Mucosa of descending colon (tissue), 3 donors: ENCODE results near the gene PTGDS. TPM values are rescaled to one million over a fixed set of nuclear protein-coding genes. Genes with fewer than 3 reads are reported as not detected.

ENCODE experiments used
- ATAC-seq: fragments of 200-7000 bp; cut with Tn5 transposase; one replicate; pipeline ENCODE4 v1.9.1; 2020; ENCODE audit warnings: mild to moderate bottlenecking, moderate library complexity
- DNase-seq, 3 donors: peaks; one replicate each; pipeline ENCODE4 v3.0.0-alpha.2; 2020
- H3K36me3 ChIP-seq: fragments of 200-600 bp; one replicate; pipeline ENCODE4 v1.8.0; 2021; ENCODE audit warnings: low read depth, mild to moderate bottlenecking
- H3K4me1 ChIP-seq: fragments of 200-600 bp; one replicate; pipeline ENCODE4 v1.8.0; 2021; ENCODE audit warnings: low read depth, mild to moderate bottlenecking
- H3K4me3 ChIP-seq: fragments of 200-600 bp; one replicate; pipeline ENCODE4 v1.8.0; 2021; ENCODE audit warnings: mild to moderate bottlenecking
- H3K9me3 ChIP-seq: fragments of 200-600 bp; one replicate; pipeline ENCODE4 v1.8.0; 2021; ENCODE audit warnings: mild to moderate bottlenecking
- intact Hi-C, 2 donors: fragments of 100-400 bp; cut with DNase I in 1 of 2; cut with micrococcal nuclease in 1 of 2; formaldehyde crosslinking; loops; one replicate each; pipeline versions ENCODE4 v1.11.0 to v1.11.1; 2022; cut with DNase I, micrococcal nuclease
- total RNA-seq, 3 donors: library from RNA; stranded (reverse); fragmentation: NEBNext Ultra II Directional in 2 of 3; extraction: Animal tissue kit (Norgen Biotek cat#: 25700) in 2 of 3; gene quantifications; one replicate each; pipeline versions ENCODE4 v1.2.1 to v1.2.4, GENCODE V29; 2021 to 2023
- TF ChIP-seq, protein P1 (sequence below): fragments of 200-600 bp; IDR thresholded peaks from one replicate; pipeline ENCODE4 v1.8.0; 2022; ENCODE audit warnings: antibody characterized with exemption, mild to moderate bottlenecking
- donor health status: DM: no; HTN: no; CAD: no; lungs with moderate emphysema.
- donor health status: DM: no; HTN: no; CAD: no.
- donor health status: DM: no; HTN: yes; CAD: no.

PTGDS gene
- total RNA-seq, 3 donors from 2014 or later, result 2.5 to 45.4 (median 16.1) TPM

DNA sequence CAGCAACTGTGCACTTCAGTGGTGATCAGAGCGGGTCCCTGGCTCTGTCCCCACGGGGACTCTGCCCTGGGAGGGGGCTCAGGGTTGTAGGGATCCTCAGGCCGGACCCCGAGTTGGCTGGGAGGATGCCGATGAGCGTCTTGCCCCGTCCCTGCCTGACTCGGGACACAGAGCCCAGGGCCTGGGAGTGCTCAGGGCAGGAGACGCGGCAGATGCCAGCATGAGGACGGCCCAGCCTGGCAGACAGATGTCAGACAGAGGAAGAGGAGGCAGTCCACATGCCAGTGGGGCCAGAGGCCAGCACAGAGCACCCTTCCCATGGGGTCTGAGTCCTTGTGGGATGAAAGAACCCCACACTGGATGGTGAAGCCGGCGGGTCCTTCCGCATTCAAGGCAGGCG lies 14.0 kb upstream of the PTGDS start:
- Histone ChIP-seq H3K9me3 (no peaks in the 10 kb centered on the region), H3K4me3 (no peak overlapping the region), H3K36me3 (no peaks in the 10 kb centered on the region), H3K4me1 (peaks cover 9% of the 10 kb centered on the region)
- ATAC-seq (no peak), DNase-seq (no peak)
- TF ChIP-seq, protein P1, sequence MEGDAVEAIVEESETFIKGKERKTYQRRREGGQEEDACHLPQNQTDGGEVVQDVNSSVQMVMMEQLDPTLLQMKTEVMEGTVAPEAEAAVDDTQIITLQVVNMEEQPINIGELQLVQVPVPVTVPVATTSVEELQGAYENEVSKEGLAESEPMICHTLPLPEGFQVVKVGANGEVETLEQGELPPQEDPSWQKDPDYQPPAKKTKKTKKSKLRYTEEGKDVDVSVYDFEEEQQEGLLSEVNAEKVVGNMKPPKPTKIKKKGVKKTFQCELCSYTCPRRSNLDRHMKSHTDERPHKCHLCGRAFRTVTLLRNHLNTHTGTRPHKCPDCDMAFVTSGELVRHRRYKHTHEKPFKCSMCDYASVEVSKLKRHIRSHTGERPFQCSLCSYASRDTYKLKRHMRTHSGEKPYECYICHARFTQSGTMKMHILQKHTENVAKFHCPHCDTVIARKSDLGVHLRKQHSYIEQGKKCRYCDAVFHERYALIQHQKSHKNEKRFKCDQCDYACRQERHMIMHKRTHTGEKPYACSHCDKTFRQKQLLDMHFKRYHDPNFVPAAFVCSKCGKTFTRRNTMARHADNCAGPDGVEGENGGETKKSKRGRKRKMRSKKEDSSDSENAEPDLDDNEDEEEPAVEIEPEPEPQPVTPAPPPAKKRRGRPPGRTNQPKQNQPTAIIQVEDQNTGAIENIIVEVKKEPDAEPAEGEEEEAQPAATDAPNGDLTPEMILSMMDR, result no peak
- intact Hi-C loops, result no loop called here

DNA sequence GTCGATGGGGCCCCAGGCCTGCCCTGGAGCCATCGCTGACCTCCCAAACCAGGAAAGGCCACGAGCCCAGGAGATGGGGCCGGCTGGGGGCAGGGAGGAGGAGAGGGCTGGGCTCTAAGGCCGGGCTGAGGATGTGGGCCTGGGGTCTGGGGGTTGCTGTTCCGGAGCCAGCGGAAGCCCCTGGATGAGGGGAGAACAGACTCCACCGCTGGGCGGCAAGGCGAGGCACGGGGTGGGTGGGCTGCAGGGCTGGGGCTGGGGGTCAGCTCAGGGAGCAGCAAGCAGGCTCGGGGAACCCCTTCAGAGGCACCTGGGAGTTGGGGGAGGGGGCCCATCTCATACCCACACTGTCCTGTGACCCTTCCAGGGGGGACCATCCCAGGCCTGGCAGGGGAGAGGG lies 13.6 kb upstream of the PTGDS start:
- intact Hi-C loops, result no loop called here

DNA sequence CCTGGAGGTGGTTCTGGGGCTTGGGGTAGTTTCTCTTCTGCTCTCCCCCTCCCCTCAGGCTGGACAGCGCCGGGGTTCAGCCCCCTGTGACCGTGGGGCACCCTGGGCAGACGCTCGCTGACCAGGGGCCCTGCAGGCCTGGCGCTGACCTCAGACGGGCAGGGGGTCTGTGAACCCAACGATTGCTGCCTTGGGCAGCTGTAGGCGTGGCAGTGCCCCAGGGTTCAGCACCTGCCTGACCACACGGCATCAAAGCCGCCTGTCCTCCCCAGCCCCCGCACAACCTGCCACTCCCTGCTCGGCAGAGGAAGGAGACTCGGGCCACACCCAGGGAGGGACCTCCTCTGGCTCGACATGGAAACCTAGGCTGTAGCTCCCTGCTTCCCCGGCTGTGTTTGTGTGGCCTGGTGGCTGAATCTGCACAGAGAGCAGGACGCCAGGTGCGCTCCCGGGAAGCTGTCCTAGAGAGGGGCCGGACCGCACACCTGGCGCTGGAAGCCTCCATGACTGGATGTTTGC lies 13.1 kb upstream of the PTGDS start:
- Histone ChIP-seq H3K36me3 (no peaks in the 10 kb centered on the region), H3K4me1 (peaks cover 9% of the 10 kb centered on the region), H3K9me3 (no peaks in the 10 kb centered on the region), H3K4me3 (no peak overlapping the region)
- ATAC-seq (peak; percentile 92), DNase-seq (peak; percentile 81 to 88 (median 87))
- TF ChIP-seq, protein P1, result no peak
- intact Hi-C loops, result no loop called here

More for the DNA sequence above, 13.6 kb upstream of the PTGDS start:
- TF ChIP-seq, protein P1, result no peak
- Histone ChIP-seq H3K4me3 (no peak overlapping the region), H3K9me3 (no peaks in the 10 kb centered on the region), H3K4me1 (peaks cover 9% of the 10 kb centered on the region), H3K36me3 (no peaks in the 10 kb centered on the region)
- ATAC-seq (peak; percentile 2), DNase-seq (no peak)

DNA sequence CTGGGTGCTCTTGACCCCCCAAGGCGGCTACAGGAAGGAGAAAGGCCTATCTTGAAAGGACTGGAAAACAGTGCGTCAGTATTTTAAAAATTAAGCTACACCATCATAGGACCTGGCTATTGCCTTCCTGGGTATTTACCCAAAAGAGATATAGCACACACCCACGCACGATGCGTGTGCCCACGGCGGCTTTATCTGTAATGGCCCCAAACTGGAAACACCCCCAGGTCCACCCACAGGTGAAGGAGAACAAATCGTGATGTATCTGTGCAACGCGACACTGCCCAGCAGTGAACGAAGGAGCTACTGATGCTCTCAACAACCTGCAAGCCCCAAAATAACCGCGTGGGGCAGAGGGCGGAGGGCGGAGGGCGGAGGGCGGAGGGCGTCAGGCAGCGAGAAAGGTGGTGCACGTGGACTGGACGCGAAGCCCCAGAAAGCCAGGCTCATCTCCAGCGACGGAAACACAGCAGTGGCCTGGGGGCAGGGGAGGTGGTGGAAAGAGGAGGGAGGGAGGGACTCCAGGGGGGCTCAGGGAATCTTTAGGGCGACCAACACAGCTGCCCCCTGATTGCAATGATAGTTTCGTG lies 12.4 kb upstream of the PTGDS start:
- no peak overlapping the region for H3K4me3 ChIP-seq
- intact Hi-C loops, result no loop called here
- no peak for ATAC-seq

DNA sequence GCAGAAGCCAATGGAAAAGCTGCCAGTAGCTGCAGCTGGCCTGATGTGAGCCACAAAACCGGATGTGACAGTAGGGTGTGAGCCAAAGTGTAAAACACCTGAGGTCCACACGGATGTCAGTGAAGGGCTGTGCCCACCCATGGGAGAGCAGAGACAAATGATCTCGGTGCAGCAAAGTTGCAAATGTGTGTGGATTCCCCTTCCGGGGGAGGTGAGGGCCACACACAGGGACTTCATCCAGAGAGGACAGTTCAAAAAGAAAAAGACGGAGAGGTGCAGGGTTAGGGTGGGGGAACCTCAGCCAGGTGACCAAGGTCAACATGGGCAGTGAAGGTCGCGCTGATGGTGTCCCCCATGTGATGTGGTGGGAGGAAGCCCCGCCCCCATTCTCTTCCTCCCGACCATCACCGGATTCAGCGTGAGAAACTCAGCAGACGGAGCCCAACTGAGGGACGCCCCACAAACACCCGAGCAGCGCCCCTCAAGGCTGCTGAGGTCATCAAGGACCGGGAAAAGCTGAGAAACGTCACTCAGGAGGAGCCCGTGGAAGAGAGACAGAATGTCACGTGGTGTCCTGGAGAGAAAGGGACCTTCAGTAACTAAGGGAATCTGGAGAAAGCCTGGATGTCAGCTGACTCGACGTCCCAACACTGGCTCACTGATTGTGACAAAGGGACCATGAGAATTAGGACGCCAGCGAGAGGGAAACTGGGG lies 11.4 kb upstream of the PTGDS start:
- Histone ChIP-seq H3K36me3 (no peaks in the 10 kb centered on the region), H3K9me3 (no peaks in the 10 kb centered on the region), H3K4me3 (no peak overlapping the region), H3K4me1 (peaks cover 9% of the 10 kb centered on the region)
- ATAC-seq (no peak), DNase-seq (no peak)
- TF ChIP-seq, protein P1, result no peak
- intact Hi-C loops, result no loop called here

More for the DNA sequence above, 12.4 kb upstream of the PTGDS start:
- Histone ChIP-seq H3K4me1 (peaks cover 9% of the 10 kb centered on the region), H3K9me3 (no peaks in the 10 kb centered on the region), H3K36me3 (no peaks in the 10 kb centered on the region)
- no peak for DNase-seq
- TF ChIP-seq, protein P1, result no peak
